ENCODE measurements around the gene DNAJB2.

DNA sequence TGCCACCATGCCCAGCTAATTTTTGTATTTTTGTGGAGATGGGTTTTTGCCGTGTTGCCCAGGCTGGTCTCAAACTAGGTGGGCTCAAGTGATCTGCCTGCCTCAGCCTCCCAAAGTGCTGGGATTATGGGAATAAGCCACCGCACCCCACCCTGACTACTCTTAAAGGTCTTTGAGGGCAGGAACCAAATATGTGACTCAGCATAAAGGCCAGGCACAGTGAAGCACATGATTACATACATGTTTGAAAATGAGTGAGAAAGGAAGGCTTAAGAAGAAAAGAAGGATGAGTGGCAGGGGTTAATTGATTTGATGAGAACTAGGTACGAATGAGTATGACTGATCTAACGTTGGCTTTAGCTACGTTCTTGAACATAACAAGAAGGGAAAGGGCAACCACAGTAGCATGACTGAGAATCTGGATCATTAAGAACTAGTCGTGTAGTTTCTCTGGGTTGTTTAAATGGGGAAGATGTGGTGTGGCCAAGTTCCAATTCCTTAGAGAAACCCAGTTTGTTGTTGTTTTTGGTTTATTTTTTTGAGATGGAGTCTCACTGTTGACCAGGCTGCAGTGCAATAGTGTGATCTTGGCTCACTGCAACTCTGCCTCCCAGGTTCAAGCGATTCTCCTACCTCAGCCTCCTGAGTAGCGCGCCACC is 46.6 kb downstream of the DNAJB2 start:
- no peak for TF ChIP-seq JUND (IDR thresholded peaks at IDR 0.05)
- TF ChIP-seq CTCF (IDR thresholded peaks at IDR 0.05 in 2 of 3, conservative IDR thresholded peaks at IDR 0.05 in 1 of 3; ENCODE audit: borderline replicate concordance in 1 of 3, insufficient read depth in 1 of 3, low read depth in 2 of 3, low read length in 2 of 3) = no peak
